HL-60 (cell line): ENCODE data around the gene FOXL2.
A peak's percentile ranks its signal among the peaks of the same experiment; 100 is the strongest.

ENCODE experiments used
- DNase-seq, 2 experiments: peaks; one replicate each; pipeline ENCODE4 v3.0.0-alpha.2; 2010 to 2020; ENCODE audit warnings: low read depth in 1 of 2, low spot score in 1 of 2
- H3K27ac ChIP-seq: fragments of 250-450 bp; sonication (Bioruptor Pico); replicated peaks from 2 replicates; pipeline ENCODE4 v1.5.1; 2020; ENCODE audit warnings: mild to moderate bottlenecking, moderate library complexity
- H3K27me3 ChIP-seq: fragments of 250-450 bp; sonication (Bioruptor Pico); 2 replicates; pipeline ENCODE4 v1.5.1; 2021; ENCODE audit warnings: mild to moderate bottlenecking, moderate library complexity; ENCODE audit not compliant: insufficient read depth, poor library complexity, severe bottlenecking
- H3K4me3 ChIP-seq: replicated peaks from 2 replicates; pipeline ENCODE4 v1.5.1; 2011; ENCODE audit warnings: mild to moderate bottlenecking, control low read depth, low read length; ENCODE audit not compliant: insufficient read depth
- CTCF ChIP-seq: IDR thresholded peaks from one replicate; pipeline ENCODE4 v1.5.1; 2011; ENCODE audit warnings: low read length, control low read depth, inconsistent platforms; ENCODE audit not compliant: insufficient read depth
- GABPA ChIP-seq: IDR thresholded peaks from 2 replicates; pipeline ENCODE4 v1.6.1; 2012; ENCODE audit warnings: low read depth
- POLR2AphosphoS5 ChIP-seq: IDR thresholded peaks from 2 replicates; pipeline ENCODE4 v1.6.1; 2012; ENCODE audit warnings: low read depth
- REST ChIP-seq: IDR thresholded peaks from 2 replicates; pipeline ENCODE4 v1.6.1; 2012; ENCODE audit warnings: low read depth; ENCODE audit not compliant: insufficient replicate concordance
- SPI1 ChIP-seq: IDR thresholded peaks from 2 replicates; pipeline ENCODE4 v1.6.1; 2012; ENCODE audit warnings: low read depth, mild to moderate bottlenecking, borderline replicate concordance
- long read RNA-seq: library from polyadenylated mRNA; unstranded; transcript quantifications from one replicate; pipeline ENCODE4 v2.0.0, GENCODE V29; 2020

Gene FOXL2
- long read RNA-seq: 0 reads

- TF ChIP-seq POLR2AphosphoS5 (no peak), REST (no peak), GABPA (no peak), CTCF (no peak), SPI1 (no peak)
- DNase-seq: no peak
- Histone ChIP-seq H3K4me3 (peak within 1 kb of the TSS; percentile 33), H3K27ac (no peak within 1 kb of the TSS), H3K27me3 (peaks cover 88% of the 10 kb centered on the region)
Observed at GRCh38 chr3:138946663-138947494, at the start of gene FOXL2, which contains the start of gene FOXL2NB. TSS of gene FOXL2 (minus strand) at chr3:138947137. CDS start at chr3:138946722, 415 bp downstream. TSS of gene FOXL2NB (plus strand) at chr3:138947217. CDS start at chr3:138947365, 148 bp downstream.

- no peak overlapping the region for H3K4me3 ChIP-seq
- no peak for TF ChIP-seq CTCF
- TF ChIP-seq GABPA: no peak
- TF ChIP-seq REST: no peak
- TF ChIP-seq SPI1: no peak
- TF ChIP-seq POLR2AphosphoS5: no peak
- DNase-seq: no peak
- H3K27ac ChIP-seq: no peak overlapping the region
- no peaks in the 10 kb centered on the region for H3K27me3 ChIP-seq
Observed at GRCh38 chr3:138995706-138996105, 48.8 kb upstream of the FOXL2 start.

GRCh38 chr3:138987181-138987580 is 40.2 kb upstream of the FOXL2 start:
- TF ChIP-seq POLR2AphosphoS5 (no peak), SPI1 (no peak), REST (no peak), GABPA (no peak), CTCF (no peak)

More at GRCh38 chr3:138987181-138987580, 40.2 kb upstream of the FOXL2 start:
- Histone ChIP-seq H3K4me3 (no peak overlapping the region), H3K27me3 (no peaks in the 10 kb centered on the region), H3K27ac (no peak overlapping the region)
- no peak for DNase-seq
